ENCODE measurements around the gene UGT1A5. TPM values are rescaled to one million over a fixed set of nuclear protein-coding genes. Genes with fewer than 3 reads are reported as not detected.

The UGT1A5 gene
- not detected in 2 replicates for total RNA-seq

DNA sequence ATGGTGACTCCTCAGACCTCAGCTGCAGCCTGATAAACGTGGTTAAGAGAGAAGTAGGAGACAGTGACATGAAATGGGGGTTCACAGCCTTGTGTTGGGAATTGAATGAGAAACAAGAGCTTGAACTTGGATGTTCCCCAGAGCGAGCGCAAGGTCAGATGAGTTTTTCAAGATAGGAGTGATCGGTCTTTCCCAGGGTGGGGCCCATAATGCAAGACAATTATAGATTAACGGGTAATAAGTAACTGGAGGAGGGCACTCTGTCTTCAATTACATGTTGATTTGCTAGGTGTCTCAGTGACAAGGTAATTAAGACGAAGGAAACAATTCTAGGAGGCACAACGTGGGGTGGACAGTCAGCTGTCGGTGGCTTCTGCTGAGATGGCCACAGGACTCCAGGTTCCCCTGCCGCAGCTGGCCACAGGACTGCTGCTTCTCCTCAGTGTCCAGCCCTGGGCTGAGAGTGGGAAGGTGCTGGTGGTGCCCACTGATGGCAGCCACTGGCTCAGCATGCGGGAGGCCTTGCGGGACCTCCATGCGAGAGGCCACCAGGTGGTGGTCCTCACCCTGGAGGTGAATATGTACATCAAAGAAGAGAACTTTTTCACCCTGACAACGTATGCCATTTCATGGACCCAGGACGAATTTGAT is at the start of gene UGT1A5:
Gene UGT1A5, plus strand, starts transcription at position 297 of the 651 bp plus-strand sequence. Its CDS starts 85 bp downstream, at position 382.

GRCh38 chr2:233671290-233672161 is 41.2 kb upstream of the UGT1A5 start, which contains the start of gene UGT1A9:
Gene UGT1A9 (plus strand): TSS chr2:233671898. CDS start chr2:233671935, 37 bp downstream.

GRCh38 chr2:233681521-233682099 is 31.1 kb upstream of the UGT1A5 start, which contains the start of gene UGT1A7:
Gene UGT1A7 (plus strand): TSS chr2:233681901. CDS start chr2:233681938, 37 bp downstream.

DNA sequence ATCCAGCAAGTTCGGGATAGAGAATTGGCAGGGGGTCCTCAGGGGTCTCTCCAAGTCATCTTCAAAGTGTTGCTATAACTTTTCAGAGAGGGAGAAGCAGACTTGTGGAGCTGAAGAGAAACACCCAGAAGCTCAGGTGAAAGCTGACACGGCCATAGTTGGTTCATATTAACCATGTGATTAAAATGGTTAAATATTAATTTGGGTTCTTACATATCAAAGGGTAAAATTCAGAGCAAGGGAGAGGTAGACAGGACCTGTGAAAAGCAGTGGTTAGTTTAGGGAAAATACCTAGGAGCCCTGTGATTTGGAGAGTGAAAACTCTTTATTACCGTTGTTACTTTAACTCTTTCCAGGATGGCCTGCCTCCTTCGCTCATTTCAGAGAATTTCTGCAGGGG is 20.1 kb upstream of the UGT1A5 start, which contains the start of gene UGT1A6:
Gene UGT1A6, plus strand, starts transcription at position 243 of the 400 bp plus-strand sequence. Its CDS starts 115 bp downstream, at position 358.

DNA sequence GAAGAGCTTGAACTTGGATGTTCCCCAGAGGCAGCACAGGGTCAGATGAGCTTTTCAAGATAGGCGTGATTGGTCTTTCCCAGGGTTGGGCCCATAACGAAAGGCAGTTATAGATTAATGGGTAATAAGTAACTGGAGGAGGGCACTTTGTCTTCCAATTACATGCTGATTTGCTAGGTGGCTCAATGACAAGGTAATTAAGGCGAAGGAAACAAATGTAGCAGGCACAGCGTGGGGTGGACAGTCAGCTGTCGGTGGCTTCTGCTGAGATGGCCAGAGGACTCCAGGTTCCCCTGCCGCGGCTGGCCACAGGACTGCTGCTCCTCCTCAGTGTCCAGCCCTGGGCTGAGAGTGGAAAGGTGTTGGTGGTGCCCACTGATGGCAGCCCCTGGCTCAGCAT is 5.8 kb downstream of the UGT1A5 start, which contains the start of gene UGT1A4:
Gene UGT1A4, plus strand, starts transcription at position 185 of the 400 bp plus-strand sequence. Its CDS starts 85 bp downstream, at position 270.

GRCh38 chr2:233728723-233729301 is 16.1 kb downstream of the UGT1A5 start, which contains the start of gene UGT1A3:
Gene UGT1A3 (plus strand): TSS chr2:233729042. CDS start chr2:233729127, 85 bp downstream.

DNA sequence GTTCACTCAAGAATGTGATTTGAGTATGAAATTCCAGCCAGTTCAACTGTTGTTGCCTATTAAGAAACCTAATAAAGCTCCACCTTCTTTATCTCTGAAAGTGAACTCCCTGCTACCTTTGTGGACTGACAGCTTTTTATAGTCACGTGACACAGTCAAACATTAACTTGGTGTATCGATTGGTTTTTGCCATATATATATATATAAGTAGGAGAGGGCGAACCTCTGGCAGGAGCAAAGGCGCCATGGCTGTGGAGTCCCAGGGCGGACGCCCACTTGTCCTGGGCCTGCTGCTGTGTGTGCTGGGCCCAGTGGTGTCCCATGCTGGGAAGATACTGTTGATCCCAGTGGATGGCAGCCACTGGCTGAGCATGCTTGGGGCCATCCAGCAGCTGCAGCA is 47.3 kb downstream of the UGT1A5 start, which contains the start of gene UGT1A1:
Gene UGT1A1, plus strand, starts transcription at position 228 of the 400 bp plus-strand sequence. Its CDS starts 18 bp downstream, at position 246.

DNA sequence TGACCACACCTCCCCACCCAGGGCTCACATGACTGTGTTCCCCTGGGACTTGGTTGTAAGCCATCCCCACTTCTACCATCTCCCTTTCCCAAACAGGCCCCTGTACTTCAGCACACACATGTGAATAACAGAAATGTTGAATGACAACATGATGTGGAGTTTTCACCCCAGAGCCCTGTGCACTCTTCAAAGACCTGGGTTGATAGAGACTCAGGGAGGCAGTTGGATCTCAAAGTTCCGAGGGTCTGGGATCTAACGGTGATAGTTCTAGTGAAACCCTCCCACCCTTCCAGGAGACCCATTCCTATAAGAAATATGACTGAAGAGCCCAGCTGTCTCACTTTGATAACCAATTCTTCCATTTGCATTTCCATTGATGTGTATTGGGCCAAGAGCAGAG is 65.3 kb downstream of the UGT1A5 start, which contains the start of gene MROH2A:
Gene MROH2A, plus strand, starts transcription at position 301 of the 400 bp plus-strand sequence. CDS start 1,029 bp downstream, outside the sequence.

Other genes with a start within 250 kb of the UGT1A5 start
- gene USP40, start 146.1 kb upstream of the UGT1A5 start, total RNA-seq = 15.5 and 21.0 TPM in 2 replicates
- not detected in 2 replicates for gene UGT1A8, start 95.3 kb upstream of the UGT1A5 start, total RNA-seq
- gene UGT1A10, start 76.5 kb upstream of the UGT1A5 start, total RNA-seq = not detected in 2 replicates
- gene UGT1A9, start 41.0 kb upstream of the UGT1A5 start, total RNA-seq = not detected in 2 replicates
- not detected in 2 replicates for gene UGT1A7, start 31.0 kb upstream of the UGT1A5 start, total RNA-seq
- gene UGT1A6, start 20.0 kb upstream of the UGT1A5 start, total RNA-seq = not detected in 2 replicates
- gene UGT1A4, start 5.8 kb downstream of the UGT1A5 start, total RNA-seq = not detected in 2 replicates
- not detected in 2 replicates for gene UGT1A3, start 16.1 kb downstream of the UGT1A5 start, total RNA-seq
- not detected in 2 replicates for gene UGT1A1, start 47.4 kb downstream of the UGT1A5 start, total RNA-seq
- gene MROH2A, start 65.4 kb downstream of the UGT1A5 start, total RNA-seq = not detected in 2 replicates
- gene HJURP, start 141.6 kb downstream of the UGT1A5 start, total RNA-seq = 39.4 and 40.5 TPM in 2 replicates
- gene TRPM8, start 204.5 kb downstream of the UGT1A5 start, total RNA-seq = not detected in 2 replicates